Stimulated activated CD4-positive, alpha-beta T cell treated with anti-CD3 and anti-CD28 coated beads, Interleukin-4, amount 100 ng/mL, for 1 hour (primary cell): Measurements from ENCODE around the gene TRIM52.
"Not testable (repeated sequence)": the region's sequence is repeated elsewhere in the genome, so short reads cannot be mapped to it uniquely, and the experiment has no call there.

Experiments
- DNase-seq: peaks from one replicate; pipeline ENCODE4 v3.0.0-alpha.2; 2020

Gene TRIM52

DNA sequence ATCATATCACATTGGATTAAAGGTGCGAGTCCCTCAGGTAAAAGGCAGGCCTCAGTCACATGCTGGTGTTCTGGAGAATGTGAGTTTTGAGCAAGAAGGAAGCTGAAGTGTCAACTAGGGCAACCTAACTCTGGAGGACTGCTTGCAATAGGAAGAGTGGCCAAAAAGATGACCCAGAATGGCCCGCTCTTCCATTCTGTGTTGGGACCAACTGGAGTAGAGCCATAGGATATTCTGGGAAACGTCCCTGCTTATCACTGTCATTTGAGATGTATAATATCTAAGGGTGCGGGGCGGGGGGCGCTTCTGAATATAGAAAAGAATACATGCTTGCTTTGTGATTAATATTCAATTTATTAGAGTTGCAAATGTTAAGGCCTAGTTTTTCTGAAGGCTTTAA is 48.9 kb downstream of the TRIM52 start:
- DNase-seq = no peak

GRCh38 chr5:181211208-181211607 is 49.7 kb downstream of the TRIM52 start:
- no peak for DNase-seq

- DNase-seq = not testable (repeated sequence)
These were observed 50.2 kb downstream of the TRIM52 start for GRCh38 chr5:181210698-181211097.

DNA sequence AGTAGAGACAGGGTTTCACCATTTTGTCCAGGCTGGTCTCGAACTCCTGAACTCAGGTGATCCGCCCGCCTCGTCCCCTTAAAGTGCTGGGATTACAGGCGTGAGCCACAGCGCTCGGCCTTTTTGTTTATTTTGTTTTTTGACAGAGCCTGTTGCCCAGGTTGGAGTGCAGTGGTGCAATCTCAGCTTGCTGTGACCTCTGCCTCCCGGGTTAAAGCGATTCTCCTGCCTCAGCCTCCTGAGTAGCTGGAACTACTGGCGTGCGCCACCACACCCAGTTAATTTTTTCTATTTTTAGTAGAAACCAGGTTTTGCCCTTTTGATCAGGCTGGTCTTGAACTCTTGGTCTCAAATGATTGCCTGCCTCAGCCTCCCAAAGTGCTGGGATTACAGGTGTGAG is 50.8 kb downstream of the TRIM52 start:
- not testable (repeated sequence) for DNase-seq

DNA sequence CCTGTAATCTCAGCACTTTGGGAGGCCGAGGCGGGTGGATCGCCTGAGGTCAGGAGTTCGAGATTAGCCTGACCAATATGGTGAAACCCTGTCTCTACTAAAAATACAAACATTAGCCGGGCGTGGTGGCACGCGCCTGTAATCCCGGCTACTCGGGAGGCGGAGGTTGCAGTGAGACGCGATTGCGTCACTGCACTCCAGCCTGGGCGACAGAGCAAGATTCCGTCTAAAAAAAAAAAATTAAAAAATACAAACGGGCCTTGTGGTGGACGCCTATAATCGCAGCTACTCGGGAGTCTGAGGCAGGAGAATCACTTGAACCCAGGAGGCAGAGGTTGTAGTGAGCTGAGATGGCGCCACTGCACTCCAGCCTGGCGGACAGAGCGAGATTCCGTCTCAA is 51.9 kb downstream of the TRIM52 start:
- not testable (repeated sequence) for DNase-seq

DNA sequence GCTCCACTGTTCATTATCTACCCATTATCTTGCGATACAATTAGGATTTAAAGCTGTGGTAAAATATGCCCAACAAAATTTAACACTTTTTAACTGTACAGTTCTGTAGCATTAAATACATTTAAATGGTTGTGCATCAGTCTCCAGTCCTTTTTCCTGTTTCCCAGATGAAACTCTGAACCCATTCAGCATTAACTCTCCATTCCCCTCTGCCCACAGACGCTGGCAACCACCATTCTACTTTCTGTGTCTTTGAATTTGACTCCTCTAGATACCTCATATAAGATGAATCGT is 53.0 kb downstream of the TRIM52 start:
- no peak for DNase-seq

GRCh38 chr5:181207214-181207959 is 53.6 kb downstream of the TRIM52 start:
- peak; percentile 86 for DNase-seq

DNA sequence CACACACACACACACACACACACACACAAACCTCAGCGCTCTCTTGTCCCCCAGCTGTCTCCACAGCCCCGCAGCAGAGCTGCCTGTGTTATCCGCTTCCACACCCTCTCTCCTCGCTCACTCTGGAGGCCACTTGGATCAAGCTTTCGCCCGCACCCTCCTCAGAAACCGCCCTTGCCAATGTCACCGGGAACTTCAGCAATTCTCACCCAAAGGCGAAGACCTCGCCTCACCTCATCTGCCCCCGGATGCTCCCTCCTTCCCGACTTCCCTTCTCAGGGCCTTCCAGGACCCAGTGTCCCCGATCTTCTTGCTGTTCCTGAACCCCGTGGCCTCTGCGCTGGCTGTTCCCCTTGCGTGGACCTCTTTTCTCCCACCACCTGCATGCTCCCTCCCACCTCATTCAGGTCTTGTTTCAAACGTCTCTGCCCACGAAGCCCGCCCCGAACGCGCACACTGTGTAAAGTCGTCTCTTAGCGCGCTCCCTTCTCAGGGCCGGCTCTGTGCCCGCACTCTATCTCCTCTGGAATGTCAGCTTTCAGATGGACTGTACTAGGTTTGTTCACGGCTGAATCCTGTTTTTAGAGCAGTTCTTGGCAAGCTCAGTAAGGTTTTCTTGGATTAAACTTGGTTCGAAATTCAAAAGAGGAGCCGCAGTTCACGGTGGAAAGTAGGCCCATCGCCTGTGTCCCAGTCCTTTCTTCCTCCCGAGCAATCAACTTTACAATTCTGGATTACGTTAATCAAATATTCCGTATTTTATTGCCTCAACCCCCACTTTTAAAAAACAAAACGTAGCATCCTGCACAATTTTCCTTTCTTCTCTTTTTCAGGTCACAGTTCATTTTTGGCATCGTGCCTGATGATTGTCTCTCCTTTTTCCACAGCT is 54.9 kb downstream of the TRIM52 start:
- DNase-seq = peak; percentile 39
